Loucy (cell line): ENCODE data around the gene PTGDR2.
A peak's percentile ranks its signal among the peaks of the same experiment; 100 is the strongest.

ENCODE experiments used
- H2AFZ ChIP-seq: fragments of 200-600 bp; sonication (generic); 2 replicates; pipeline ENCODE4 v1.6.0; 2016; ENCODE audit warnings: antibody characterized with exemption, mild to moderate bottlenecking, low read length, moderate library complexity
- H3F3A ChIP-seq: fragments of 200-600 bp; 2 replicates; pipeline ENCODE4 v1.6.0; 2016; ENCODE audit warnings: antibody characterized with exemption, low read depth, mild to moderate bottlenecking
- H3K27me3 ChIP-seq: fragments of 200-600 bp; sonication (generic); 2 replicates; pipeline ENCODE4 v1.6.1; 2014; ENCODE audit warnings: low read length, mild to moderate bottlenecking; ENCODE audit not compliant: insufficient read depth, poor library complexity, severe bottlenecking
- H3K36me3 ChIP-seq: fragments of 200-600 bp; sonication (generic); 2 replicates; pipeline ENCODE4 v1.6.1; 2016; ENCODE audit warnings: low read length; ENCODE audit not compliant: insufficient read depth
- H3K4me1 ChIP-seq: fragments of 200-600 bp; sonication (generic); 2 replicates; pipeline ENCODE4 v1.5.1; 2014; ENCODE audit warnings: low read length, mild to moderate bottlenecking; ENCODE audit not compliant: insufficient read depth, poor library complexity, severe bottlenecking
- H3K4me2 ChIP-seq: fragments of 200-600 bp; sonication (generic); 2 replicates; pipeline ENCODE4 v1.6.0; 2014; ENCODE audit warnings: antibody characterized with exemption, low read length, low read depth, mild to moderate bottlenecking; ENCODE audit not compliant: poor library complexity, severe bottlenecking
- H3K4me3 ChIP-seq: fragments of 200-600 bp; sonication (generic); 2 replicates; pipeline ENCODE4 v1.5.1; 2014; ENCODE audit warnings: low read length, mild to moderate bottlenecking, mixed read lengths; ENCODE audit not compliant: poor library complexity, severe bottlenecking
- H3K79me2 ChIP-seq: fragments of 200-600 bp; sonication (generic); 2 replicates; pipeline ENCODE4 v1.6.1; 2014; ENCODE audit warnings: low read length; ENCODE audit not compliant: insufficient read depth
- H3K9ac ChIP-seq: fragments of 200-600 bp; sonication (generic); 2 replicates; pipeline ENCODE4 v1.6.0; 2014; ENCODE audit warnings: mild to moderate bottlenecking, low read depth, low read length, moderate library complexity; ENCODE audit not compliant: poor library complexity, severe bottlenecking
- H3K9me2 ChIP-seq: fragments of 200-600 bp; sonication (generic); replicated peaks from 2 replicates; pipeline ENCODE4 v1.6.1; 2016; ENCODE audit warnings: low read depth, low read length, mixed read lengths
- H3K9me3 ChIP-seq: fragments of 200-600 bp; sonication (generic); 2 replicates; pipeline ENCODE4 v1.6.1; 2014; ENCODE audit warnings: mild to moderate bottlenecking, antibody characterized with exemption, low read length, low read depth; ENCODE audit not compliant: insufficient read depth
- H4K20me1 ChIP-seq: fragments of 200-600 bp; sonication (generic); 2 replicates; pipeline ENCODE4 v1.6.0; 2014; ENCODE audit warnings: antibody characterized with exemption, low read length, mild to moderate bottlenecking; ENCODE audit not compliant: insufficient read depth, poor library complexity, severe bottlenecking
- CTCF ChIP-seq: fragments of 200-600 bp; sonication (generic); conservative IDR thresholded peaks from 2 replicates; pipeline ENCODE4 v1.5.1; 2014; ENCODE audit warnings: mild to moderate bottlenecking, antibody characterized with exemption, low read length
- EZH2phosphoT487 ChIP-seq: fragments of 200-600 bp; IDR thresholded peaks from 2 replicates; pipeline ENCODE4 v1.6.1; 2018; ENCODE audit warnings: antibody characterized with exemption, mild to moderate bottlenecking, moderate library complexity, borderline replicate concordance

The PTGDR2 gene

DNA sequence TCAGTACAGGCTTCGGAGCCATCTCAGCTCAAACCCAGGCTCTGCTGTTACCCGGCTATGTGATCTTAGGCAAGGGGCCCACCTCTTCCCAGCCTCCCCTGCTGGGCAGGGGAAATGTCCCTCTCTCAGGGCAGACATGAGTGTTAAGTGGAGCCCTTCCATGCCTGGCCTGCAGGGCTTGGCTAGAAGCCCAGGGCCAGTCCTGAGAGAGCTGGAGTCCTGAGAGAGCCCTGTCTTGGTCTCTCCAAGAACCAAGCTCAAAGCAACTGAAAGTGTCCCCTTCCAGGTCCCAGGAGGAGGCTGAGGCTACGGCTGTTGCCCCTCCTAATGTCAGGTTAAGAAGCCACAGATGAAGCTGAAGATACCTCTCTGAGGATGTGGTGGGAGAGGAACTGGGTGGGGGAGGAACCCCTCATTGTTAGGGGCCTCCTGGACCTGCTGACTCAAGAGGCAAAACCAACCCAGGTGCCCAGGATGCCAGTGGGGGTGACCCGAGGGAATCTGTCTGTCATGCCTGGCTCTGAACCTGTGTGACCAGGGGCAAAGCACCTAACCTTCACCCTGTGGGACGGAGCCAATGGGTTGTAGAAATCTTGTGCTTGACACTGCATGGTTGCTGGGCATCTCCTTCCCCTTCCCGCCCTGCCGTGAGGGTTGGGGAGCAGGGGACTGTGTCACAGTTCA is 15.8 kb upstream of the PTGDR2 start:
- TF ChIP-seq CTCF (no peak), EZH2phosphoT487 (no peak)
- H3K4me2 ChIP-seq = peak overlapping the region; percentile 66
- H3K36me3 ChIP-seq = no peaks in the 10 kb centered on the region
- H3K79me2 ChIP-seq = no peaks in the 10 kb centered on the region
- H3K9me2 ChIP-seq = no peaks in the 10 kb centered on the region
- no peaks in the 10 kb centered on the region for H3F3A ChIP-seq
- H3K9me3 ChIP-seq = no peaks in the 10 kb centered on the region
- H3K4me1 ChIP-seq = peaks cover 74% of the 10 kb centered on the region
- H3K27me3 ChIP-seq = no peaks in the 10 kb centered on the region
- H3K9ac ChIP-seq = peak overlapping the region; percentile 49
- no peaks in the 10 kb centered on the region for H4K20me1 ChIP-seq
- no peak overlapping the region for H2AFZ ChIP-seq
- peak overlapping the region; percentile 47 for H3K4me3 ChIP-seq

GRCh38 chr11:60870733-60871377 is 15.1 kb upstream of the PTGDR2 start:
- Histone ChIP-seq H3K79me2 (no peaks in the 10 kb centered on the region), H3K9me3 (no peaks in the 10 kb centered on the region), H3K36me3 (no peaks in the 10 kb centered on the region), H3K9me2 (no peaks in the 10 kb centered on the region), H3K4me3 (peak overlapping the region; percentile 47), H3K27me3 (no peaks in the 10 kb centered on the region), H3K9ac (peak overlapping the region; percentile 49), H3K4me2 (peak overlapping the region; percentile 66), H3F3A (no peaks in the 10 kb centered on the region), H2AFZ (no peak overlapping the region), H4K20me1 (no peaks in the 10 kb centered on the region), H3K4me1 (peaks cover 70% of the 10 kb centered on the region)
- TF ChIP-seq EZH2phosphoT487 (no peak), CTCF (no peak)

- Histone ChIP-seq H3K9me3 (no peaks in the 10 kb centered on the region), H2AFZ (no peak overlapping the region), H3K4me1 (peaks cover 73% of the 10 kb centered on the region), H3K4me2 (peak overlapping the region; percentile 66), H3K9me2 (no peaks in the 10 kb centered on the region), H3F3A (no peaks in the 10 kb centered on the region), H3K4me3 (peak overlapping the region; percentile 47), H3K79me2 (no peaks in the 10 kb centered on the region), H3K36me3 (no peaks in the 10 kb centered on the region), H3K9ac (peak overlapping the region; percentile 49), H4K20me1 (no peaks in the 10 kb centered on the region), H3K27me3 (no peaks in the 10 kb centered on the region)
- TF ChIP-seq EZH2phosphoT487 = no peak
- no peak for TF ChIP-seq CTCF
Observed at GRCh38 chr11:60870276-60870675, 14.5 kb upstream of the PTGDR2 start.
